HepG2 (cell line): ENCODE results near the gene LUC7L2. TPM values are rescaled to one million over a fixed set of nuclear protein-coding genes. Genes with fewer than 3 reads are reported as not detected.

Experiments
- ATF7-NPFF ChIP-seq: sonication (generic); formaldehyde crosslinking; IDR thresholded peaks from 2 replicates; pipeline ENCODE4 v1.8.1; 2023; ENCODE audit warnings: mild to moderate bottlenecking, low read depth, missing genetic modification reagents, moderate library complexity
- ETV6 ChIP-seq: sonication (generic); formaldehyde crosslinking; conservative IDR thresholded peaks from 2 replicates; pipeline ENCODE4 v1.4.0; 2020; ENCODE audit warnings: missing genetic modification reagents
- HDAC2 ChIP-seq: sonication (generic); formaldehyde crosslinking; IDR thresholded peaks from 2 replicates; pipeline ENCODE4 v1.4.0; 2020; ENCODE audit warnings: missing genetic modification reagents
- KDM2A ChIP-seq: sonication (generic); formaldehyde crosslinking; IDR thresholded peaks from 2 replicates; pipeline ENCODE4 v1.4.0; 2020; ENCODE audit warnings: low read depth, missing genetic modification reagents, borderline replicate concordance
- MXD1 ChIP-seq: sonication (generic); formaldehyde crosslinking; IDR thresholded peaks from 2 replicates; pipeline ENCODE4 v1.4.0; 2020; ENCODE audit warnings: mild to moderate bottlenecking, missing genetic modification reagents
- NFIB ChIP-seq: sonication (generic); formaldehyde crosslinking; IDR thresholded peaks from 2 replicates; pipeline ENCODE4 v1.9.0; 2021; ENCODE audit warnings: missing genetic modification reagents, mild to moderate bottlenecking, borderline replicate concordance
- NFYC ChIP-seq: IDR thresholded peaks from 2 replicates; pipeline ENCODE4 v1.6.1; 2016; ENCODE audit warnings: missing genetic modification reagents, missing compliant biosample characterization
- PHF21A ChIP-seq: sonication (generic); formaldehyde crosslinking; IDR thresholded peaks from 2 replicates; pipeline ENCODE4 v1.5.0; 2020; ENCODE audit warnings: mild to moderate bottlenecking, missing genetic modification reagents
- PLRG1 ChIP-seq: fragments of 450-650 bp; conservative IDR thresholded peaks from 2 replicates; pipeline ENCODE4 v1.6.1; 2016
- RFXANK ChIP-seq: IDR thresholded peaks from 2 replicates; pipeline ENCODE4 v1.6.1; 2016
- TCF7 ChIP-seq: sonication (generic); IDR thresholded peaks from 2 replicates; pipeline ENCODE4 v1.6.1; 2016; ENCODE audit warnings: antibody characterized with exemption, low read depth
- THAP8 ChIP-seq: sonication (generic); formaldehyde crosslinking; IDR thresholded peaks from 2 replicates; pipeline ENCODE4 v1.5.1; 2020; ENCODE audit warnings: missing genetic modification reagents, mild to moderate bottlenecking, borderline replicate concordance
- THRA ChIP-seq: sonication (generic); formaldehyde crosslinking; IDR thresholded peaks from 2 replicates; pipeline ENCODE4 v1.4.0; 2020; ENCODE audit warnings: missing genetic modification reagents, borderline replicate concordance
- ZNF414 ChIP-seq: sonication (generic); formaldehyde crosslinking; IDR thresholded peaks from 2 replicates; pipeline ENCODE4 v1.5.0; 2020; ENCODE audit warnings: missing genetic modification reagents
- ZNF432 ChIP-seq: sonication (generic); formaldehyde crosslinking; IDR thresholded peaks from 2 replicates; pipeline ENCODE4 v1.5.0; 2020; ENCODE audit warnings: missing genetic modification reagents, mild to moderate bottlenecking, borderline replicate concordance
- ZNF484 ChIP-seq: sonication (generic); formaldehyde crosslinking; IDR thresholded peaks from 2 replicates; pipeline ENCODE4 v1.5.1; 2020; ENCODE audit warnings: mild to moderate bottlenecking, low read depth, missing genetic modification reagents, borderline replicate concordance
- ZNF501 ChIP-seq: sonication (generic); formaldehyde crosslinking; IDR thresholded peaks from 2 replicates; pipeline ENCODE4 v1.5.1; 2020; ENCODE audit warnings: mild to moderate bottlenecking, moderate library complexity, missing genetic modification reagents
- ZNF605 ChIP-seq: sonication (generic); formaldehyde crosslinking; IDR thresholded peaks from 2 replicates; pipeline ENCODE4 v1.8.0; 2022; ENCODE audit warnings: mild to moderate bottlenecking, missing genetic modification reagents
- polyA plus RNA-seq, 8 experiments: library from polyadenylated mRNA; depleted of rRNA in 3 of 8; stranded (reverse) in 7 of 8; unstranded in 1 of 8; fragments of >200 nt; fragmentation: Illumina TruSeq in 4 of 8; extraction: Trizol in 4 of 8; gene quantifications; 2 replicates each; pipeline versions ENCODE4 v1.2.1 to v1.2.3, GENCODE V29; 2011 to 2016; ENCODE audit warnings: low read depth in 4 of 8, missing spikeins in 1 of 8, mixed read lengths in 1 of 8; ENCODE audit not compliant: insufficient read depth in 1 of 8
- total RNA-seq, 5 experiments: library from RNA; depleted of rRNA; stranded (reverse); fragments of >200 nt; fragmentation: Illumina TruSeq; extraction: Trizol; gene quantifications; 2 replicates each; pipeline ENCODE4 v1.2.3, GENCODE V29; 2016; ENCODE audit warnings: low read depth in 1 of 5
- TF ChIP-seq, protein P1 (sequence below): sonication (generic); formaldehyde crosslinking; IDR thresholded peaks from 2 replicates; pipeline ENCODE4 v1.8.0; 2022; ENCODE audit warnings: low read depth, missing genetic modification reagents
- TF ChIP-seq, protein P2 (sequence below): sonication (generic); formaldehyde crosslinking; IDR thresholded peaks from 2 replicates; pipeline ENCODE4 v1.4.0; 2020; ENCODE audit warnings: mild to moderate bottlenecking, missing genetic modification reagents
- TF ChIP-seq, protein P3 (sequence below): sonication (generic); formaldehyde crosslinking; IDR thresholded peaks from 2 replicates; pipeline ENCODE4 v1.5.0; 2020; ENCODE audit warnings: mild to moderate bottlenecking, missing genetic modification reagents

LUC7L2 gene
- total and polyA plus RNA-seq, 2 of the 13 experiments (the other 11 are each of a cell fraction or from before 2014, with no cell fraction given): 17.9 to 50.7 TPM

- TF ChIP-seq, protein P1, sequence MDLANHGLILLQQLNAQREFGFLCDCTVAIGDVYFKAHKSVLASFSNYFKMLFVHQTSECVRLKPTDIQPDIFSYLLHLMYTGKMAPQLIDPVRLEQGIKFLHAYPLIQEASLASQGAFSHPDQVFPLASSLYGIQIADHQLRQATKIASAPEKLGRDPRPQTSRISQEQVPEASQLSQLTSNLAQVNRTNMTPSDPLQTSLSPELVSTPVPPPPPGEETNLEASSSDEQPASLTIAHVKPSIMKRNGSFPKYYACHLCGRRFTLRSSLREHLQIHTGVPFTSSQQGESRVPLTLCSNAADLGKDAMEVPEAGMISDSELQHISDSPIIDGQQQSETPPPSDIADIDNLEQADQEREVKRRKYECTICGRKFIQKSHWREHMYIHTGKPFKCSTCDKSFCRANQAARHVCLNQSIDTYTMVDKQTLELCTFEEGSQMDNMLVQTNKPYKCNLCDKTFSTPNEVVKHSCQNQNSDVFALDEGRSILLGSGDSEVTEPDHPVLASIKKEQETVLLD (CRISPR knock-in tag): peak; percentile 89
- TF ChIP-seq, protein P2, sequence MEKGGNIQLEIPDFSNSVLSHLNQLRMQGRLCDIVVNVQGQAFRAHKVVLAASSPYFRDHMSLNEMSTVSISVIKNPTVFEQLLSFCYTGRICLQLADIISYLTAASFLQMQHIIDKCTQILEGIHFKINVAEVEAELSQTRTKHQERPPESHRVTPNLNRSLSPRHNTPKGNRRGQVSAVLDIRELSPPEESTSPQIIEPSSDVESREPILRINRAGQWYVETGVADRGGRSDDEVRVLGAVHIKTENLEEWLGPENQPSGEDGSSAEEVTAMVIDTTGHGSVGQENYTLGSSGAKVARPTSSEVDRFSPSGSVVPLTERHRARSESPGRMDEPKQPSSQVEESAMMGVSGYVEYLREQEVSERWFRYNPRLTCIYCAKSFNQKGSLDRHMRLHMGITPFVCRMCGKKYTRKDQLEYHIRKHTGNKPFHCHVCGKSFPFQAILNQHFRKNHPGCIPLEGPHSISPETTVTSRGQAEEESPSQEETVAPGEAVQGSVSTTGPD (CRISPR knock-in tag): no peak
- TF ChIP-seq, protein P3, sequence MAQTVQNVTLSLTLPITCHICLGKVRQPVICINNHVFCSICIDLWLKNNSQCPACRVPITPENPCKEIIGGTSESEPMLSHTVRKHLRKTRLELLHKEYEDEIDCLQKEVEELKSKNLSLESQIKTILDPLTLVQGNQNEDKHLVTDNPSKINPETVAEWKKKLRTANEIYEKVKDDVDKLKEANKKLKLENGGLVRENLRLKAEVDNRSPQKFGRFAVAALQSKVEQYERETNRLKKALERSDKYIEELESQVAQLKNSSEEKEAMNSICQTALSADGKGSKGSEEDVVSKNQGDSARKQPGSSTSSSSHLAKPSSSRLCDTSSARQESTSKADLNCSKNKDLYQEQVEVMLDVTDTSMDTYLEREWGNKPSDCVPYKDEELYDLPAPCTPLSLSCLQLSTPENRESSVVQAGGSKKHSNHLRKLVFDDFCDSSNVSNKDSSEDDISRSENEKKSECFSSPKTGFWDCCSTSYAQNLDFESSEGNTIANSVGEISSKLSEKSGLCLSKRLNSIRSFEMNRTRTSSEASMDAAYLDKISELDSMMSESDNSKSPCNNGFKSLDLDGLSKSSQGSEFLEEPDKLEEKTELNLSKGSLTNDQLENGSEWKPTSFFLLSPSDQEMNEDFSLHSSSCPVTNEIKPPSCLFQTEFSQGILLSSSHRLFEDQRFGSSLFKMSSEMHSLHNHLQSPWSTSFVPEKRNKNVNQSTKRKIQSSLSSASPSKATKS (CRISPR knock-in tag): no peak
- no peak for TF ChIP-seq NFIB (CRISPR knock-in tag)
- peak; percentile 56; the same call in 1 of the 2 replicates for TF ChIP-seq ZNF414
- no peak for TF ChIP-seq ZNF432 (CRISPR knock-in tag)
- TF ChIP-seq PLRG1: no peak
- TF ChIP-seq TCF7: no peak
- no peak; the same call in none of the 2 replicates for TF ChIP-seq THRA (CRISPR knock-in tag)
- peak; percentile 93 for TF ChIP-seq PHF21A (CRISPR knock-in tag)
- peak; percentile 81; the same call in 1 of the 2 replicates for TF ChIP-seq KDM2A (CRISPR knock-in tag)
- TF ChIP-seq HDAC2 (CRISPR knock-in tag): peak; percentile 58
- TF ChIP-seq RFXANK: 0 out of 2 replicates have a peak, but pooled peaks have one; percentile 14
- TF ChIP-seq ATF7-NPFF: peak; percentile 85
- peak; percentile 98 for TF ChIP-seq ZNF501 (CRISPR knock-in tag)
- TF ChIP-seq NFYC (CRISPR knock-in tag): peak; percentile 71
- TF ChIP-seq ZNF484: no peak
- peak; percentile 95 for TF ChIP-seq ETV6
- no peak; the same call in 1 of the 2 replicates for TF ChIP-seq THAP8
- peak; percentile 86; the same call in 1 of the 2 replicates for TF ChIP-seq ZNF605 (CRISPR knock-in tag)
- TF ChIP-seq MXD1 (CRISPR knock-in tag): 0 out of 2 replicates have a peak, but pooled peaks have one; percentile 19
Measured at GRCh38 chr7:139340037-139340807, 19.5 kb upstream of the LUC7L2 start (continued).
